GM19023 (cell line): ENCODE data around the gene IL36A.

Experiments
- ATAC-seq: cut with Tn5 transposase; IDR thresholded peaks from one replicate; pipeline ENCODE4 v1.9.1; 2021; ENCODE audit warnings: mild to moderate bottlenecking, moderate library complexity; ENCODE audit not compliant: unreplicated experiment

The IL36A gene

GRCh38 chr2:113002677-113003076 lies 2.6 kb upstream of the IL36A start:
- ATAC-seq = no peak

DNA sequence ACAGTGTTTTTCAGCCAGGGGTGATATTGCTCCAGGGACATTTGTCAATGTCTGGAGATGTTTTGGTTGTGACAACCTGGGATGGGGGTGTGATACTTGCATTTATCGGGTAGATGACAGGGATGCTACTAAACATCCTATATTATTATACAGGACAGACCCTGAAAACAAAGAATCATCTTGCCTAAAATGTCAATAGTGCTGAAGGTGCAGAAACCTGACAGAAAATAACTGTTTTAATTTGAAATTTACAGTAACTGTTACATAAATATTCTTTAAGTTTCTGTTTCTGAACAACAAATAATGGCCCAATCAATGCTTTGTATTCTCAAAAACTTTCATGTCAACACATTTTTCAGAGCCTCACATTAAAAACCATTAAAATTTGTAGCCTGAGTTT lies 2.0 kb downstream of the IL36A start:
- ATAC-seq = no peak

GRCh38 chr2:113009622-113010021 lies 4.4 kb downstream of the IL36A start:
- ATAC-seq = no peak

GRCh38 chr2:113010088-113010487 lies 4.8 kb downstream of the IL36A start:
- ATAC-seq = no peak

- ATAC-seq = no peak
Measured at GRCh38 chr2:113011108-113011507, 5.8 kb downstream of the IL36A start.

DNA sequence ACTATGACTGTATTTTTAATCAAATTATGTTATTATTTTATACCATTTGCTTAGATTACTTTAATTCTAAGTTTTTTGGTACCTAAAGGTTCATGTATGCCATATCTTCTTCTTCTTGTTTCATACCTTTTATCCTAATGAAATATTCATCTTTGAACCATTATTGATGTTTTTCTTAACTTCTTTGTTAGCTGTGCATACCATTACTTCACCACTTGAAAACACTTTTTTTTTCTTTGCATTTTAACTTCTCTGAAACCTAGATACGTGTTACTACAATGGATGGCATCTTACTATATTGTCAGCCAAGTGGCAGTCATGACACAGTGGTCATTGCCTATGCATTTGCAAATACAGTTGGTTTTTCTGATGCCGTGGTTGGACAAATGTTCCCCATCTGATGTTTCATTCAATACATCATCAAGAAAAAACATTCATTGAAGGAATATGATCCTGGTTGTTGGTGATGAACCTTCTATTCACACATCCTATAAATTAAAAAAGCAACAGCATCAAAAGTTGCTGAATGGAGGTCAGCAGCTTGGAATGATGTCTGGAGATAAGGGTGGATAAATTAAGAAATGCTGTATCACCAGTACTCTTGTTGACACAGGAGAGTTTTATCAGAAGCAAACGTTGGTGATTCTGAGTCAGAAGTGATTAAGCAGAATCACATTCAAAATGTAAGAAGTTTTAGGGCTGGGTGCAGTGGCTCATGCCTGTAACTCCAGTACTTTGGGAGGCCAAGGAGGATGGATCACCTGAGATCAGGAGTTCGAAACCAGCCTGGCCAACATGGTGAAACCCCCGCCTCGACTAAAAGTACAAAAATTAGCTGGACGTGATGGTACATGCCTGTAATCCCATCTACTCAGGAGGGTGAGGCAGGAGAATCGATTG lies 7.4 kb downstream of the IL36A start:
- no peak for ATAC-seq

DNA sequence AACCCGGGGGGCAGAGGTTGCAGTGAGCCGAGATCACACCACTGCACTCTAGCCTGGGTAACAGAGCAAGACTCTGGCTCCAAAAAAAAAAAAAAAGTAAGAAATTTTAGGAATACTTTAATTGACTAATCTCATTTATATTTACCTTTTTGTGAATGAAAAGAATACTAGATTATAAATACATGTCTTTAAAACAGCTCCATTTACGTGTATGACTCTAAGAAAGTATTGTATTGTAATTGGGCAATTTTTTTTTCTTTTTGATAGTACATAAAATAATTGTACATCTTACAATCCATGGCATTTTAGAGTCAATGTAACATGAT lies 8.0 kb downstream of the IL36A start:
- ATAC-seq = no peak

GRCh38 chr2:113014067-113014466 lies 8.8 kb downstream of the IL36A start:
- no peak for ATAC-seq

GRCh38 chr2:113015042-113015441 lies 9.8 kb downstream of the IL36A start:
- no peak for ATAC-seq

DNA sequence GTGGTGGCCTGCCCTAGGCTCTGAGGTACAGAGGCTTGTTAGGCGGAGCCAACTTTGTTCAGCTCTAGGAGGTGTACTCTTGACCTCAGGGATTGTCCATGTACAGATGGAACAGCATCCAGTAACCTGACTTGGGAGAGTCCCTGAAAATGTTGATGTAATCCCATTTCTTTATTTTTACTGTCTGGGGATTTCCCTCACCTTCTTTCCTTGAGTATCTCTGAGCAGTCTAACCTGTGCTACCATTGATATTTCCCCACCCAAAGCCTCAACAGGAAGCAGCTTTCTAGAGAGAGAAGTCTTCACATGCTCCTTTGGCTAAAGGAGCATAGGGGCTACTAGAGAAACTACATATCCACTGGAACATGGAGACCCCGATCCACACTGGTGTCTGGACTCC lies 10.4 kb downstream of the IL36A start:
- ATAC-seq = no peak

GRCh38 chr2:113018509-113018908 lies 13.2 kb downstream of the IL36A start:
- ATAC-seq = no peak

DNA sequence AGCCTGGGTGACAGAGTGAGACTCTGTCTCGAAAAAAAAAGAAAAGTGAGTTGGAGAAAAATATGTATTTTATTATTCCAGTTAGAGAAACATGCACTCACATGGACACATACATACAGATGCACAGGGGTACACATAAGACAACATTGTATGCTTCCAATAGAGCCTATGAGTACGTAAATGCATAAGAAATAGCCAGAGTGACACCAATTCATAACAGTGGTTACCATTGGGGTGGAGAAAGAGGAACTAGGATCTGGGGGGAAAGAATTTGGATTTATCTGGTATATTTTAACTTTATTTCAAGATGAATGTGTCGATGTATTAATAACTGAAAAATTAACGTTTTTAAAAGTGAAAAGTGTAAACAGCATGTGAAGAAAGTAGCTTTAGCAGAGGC lies 16.1 kb downstream of the IL36A start:
- ATAC-seq = no peak

DNA sequence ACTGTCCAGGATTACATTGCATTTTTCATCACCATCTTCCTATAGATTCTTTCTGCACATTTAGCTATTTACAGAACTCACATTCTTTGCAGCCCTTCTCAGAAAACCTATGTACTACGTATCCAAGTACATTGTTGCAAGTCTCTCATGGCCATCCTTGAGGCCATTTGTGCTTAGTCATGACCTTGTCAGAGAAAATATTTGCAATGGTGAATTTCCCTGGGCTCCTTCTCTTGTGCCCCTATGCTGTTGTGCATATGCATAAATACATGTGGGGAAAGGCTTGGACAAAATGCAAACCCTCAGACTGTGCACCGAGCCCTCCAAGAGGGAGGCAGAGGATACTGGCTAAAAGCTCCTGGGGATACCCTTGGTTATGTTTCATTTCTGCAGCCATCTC lies 19.5 kb downstream of the IL36A start:
- no peak for ATAC-seq

- ATAC-seq = no peak
Measured at GRCh38 chr2:113025737-113026136, 20.5 kb downstream of the IL36A start.

DNA sequence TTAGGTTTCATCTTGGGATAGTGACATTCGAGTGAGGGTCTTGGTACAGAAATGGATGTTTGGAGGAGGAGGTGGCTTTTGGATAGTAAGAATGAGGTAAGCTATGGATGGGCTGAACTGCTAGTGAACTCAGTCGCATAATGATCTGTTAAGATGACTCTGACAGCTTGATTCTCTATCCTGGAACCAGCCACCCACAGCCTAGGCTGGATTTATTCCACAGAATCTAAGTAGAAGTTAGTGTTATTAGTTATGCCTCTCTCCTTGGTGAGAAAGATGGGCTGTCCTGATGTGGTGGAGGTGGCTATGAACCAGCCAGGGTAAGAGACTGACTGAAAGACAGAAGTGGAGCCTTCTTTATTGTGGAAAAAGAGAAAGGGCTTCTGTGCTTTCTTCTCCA lies 22.4 kb downstream of the IL36A start:
- no peak for ATAC-seq

- ATAC-seq = no peak
Measured at GRCh38 chr2:113028112-113028511, 22.9 kb downstream of the IL36A start.

- no peak for ATAC-seq
Measured at GRCh38 chr2:113032737-113033136, 27.5 kb downstream of the IL36A start.

DNA sequence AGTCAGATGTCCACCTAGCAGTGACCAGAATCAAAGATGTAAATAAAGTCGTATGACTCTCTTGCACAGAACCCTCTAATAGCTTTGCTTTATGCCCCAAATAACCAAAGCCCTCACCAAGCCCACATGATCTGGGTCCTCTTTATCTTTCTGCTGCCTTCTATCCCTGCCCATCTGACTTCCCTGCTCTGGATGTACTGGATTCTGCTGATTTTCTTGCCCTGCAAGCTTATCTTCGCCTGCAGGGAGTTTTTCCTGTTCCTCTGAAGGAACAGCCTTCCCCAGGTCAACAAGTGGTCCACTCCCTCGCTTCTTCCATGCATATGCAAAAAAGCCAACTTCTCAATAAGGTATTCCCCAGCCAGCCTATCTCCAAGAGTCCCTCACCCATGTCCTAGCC lies 28.8 kb downstream of the IL36A start:
- ATAC-seq = no peak

DNA sequence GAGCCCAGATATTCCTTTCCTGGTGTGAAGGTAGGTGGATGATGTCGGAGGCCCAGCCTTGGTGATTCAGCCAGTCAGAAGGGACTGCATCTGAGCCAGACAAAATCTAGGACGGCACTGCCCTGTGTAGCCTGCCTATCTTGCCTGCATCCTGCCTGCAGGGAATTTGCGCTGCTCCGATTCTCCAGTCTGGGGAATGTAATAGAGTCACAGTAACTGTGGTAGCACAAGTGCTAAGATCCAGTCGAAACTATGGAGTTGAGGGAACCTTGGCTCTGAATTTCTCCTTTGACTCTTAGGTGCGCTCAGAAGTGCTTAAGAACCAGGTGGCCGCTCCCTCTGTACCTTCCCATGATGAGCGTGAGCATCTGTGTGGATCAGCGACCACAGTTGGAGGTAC lies 31.5 kb downstream of the IL36A start:
- ATAC-seq = no peak

DNA sequence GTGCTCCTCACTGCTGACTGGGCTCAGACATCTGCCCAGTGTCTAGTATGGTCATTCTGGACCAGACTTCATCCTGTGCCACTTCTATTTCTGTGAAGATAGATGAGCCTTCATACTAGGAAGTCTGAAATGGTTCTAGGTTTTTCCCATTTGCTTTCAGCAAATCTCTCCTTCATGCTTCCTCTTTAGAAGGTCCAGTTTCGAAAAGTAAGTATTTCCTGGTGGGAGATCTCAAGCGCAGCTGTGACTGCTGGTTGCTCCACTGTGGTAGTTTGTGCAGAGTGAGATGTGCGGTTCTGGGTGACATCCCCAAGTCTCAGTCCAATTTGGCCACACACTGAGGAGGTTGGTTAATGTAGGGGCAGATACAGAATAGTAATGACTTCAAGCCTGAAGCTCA lies 33.0 kb downstream of the IL36A start:
- ATAC-seq = no peak

- no peak for ATAC-seq
Measured at GRCh38 chr2:113039158-113039557, 33.9 kb downstream of the IL36A start.

GRCh38 chr2:113039719-113040118 lies 34.5 kb downstream of the IL36A start:
- ATAC-seq = no peak

DNA sequence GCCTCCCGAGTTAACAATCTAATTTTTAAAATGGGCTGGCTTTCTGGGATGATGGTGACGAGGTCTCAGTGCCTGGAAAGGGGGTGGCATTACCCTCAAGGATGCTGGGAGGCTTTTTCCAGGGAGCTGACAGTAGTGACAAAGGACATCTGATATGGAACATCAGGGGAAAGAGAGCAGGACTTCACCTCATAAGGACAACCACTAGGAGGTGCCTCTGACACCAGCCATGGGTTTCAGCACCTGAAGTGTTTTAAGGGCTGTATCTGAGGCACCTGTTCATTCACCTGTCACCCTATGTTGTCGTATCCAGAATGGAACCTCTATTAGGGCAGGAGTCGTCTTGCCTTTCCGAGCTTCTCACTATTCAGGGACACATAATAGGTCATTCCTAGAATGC lies 36.6 kb downstream of the IL36A start:
- no peak for ATAC-seq
